H1 (cell line): ENCODE measurements around the gene IER5. TPM values are rescaled to one million over a fixed set of nuclear protein-coding genes. Genes with fewer than 3 reads are reported as not detected.

Source experiments
- CTCF ChIA-PET: fragments of 300-600 bp; sonication (Branson Sonifier 250); formaldehyde crosslinking; loops from one replicate; lab custom pipeline; 2021; ENCODE audit not compliant: partially characterized antibody; lab: Charles Lee
- POLR2A ChIA-PET: fragments of 300-600 bp; sonication (Branson Sonifier 250); formaldehyde crosslinking; loops from one replicate; lab custom pipeline; 2021; ENCODE audit warnings: inconsistent platforms; ENCODE audit not compliant: partially characterized antibody; lab: Charles Lee
- DNase-seq, 2 experiments: peaks; one replicate each; pipeline versions ENCODE4 v3.0.0 to v3.0.0-alpha.2; 2010 to 2022; ENCODE audit warnings: low spot score in 2 of 2, low read depth in 1 of 2, mixed read lengths in 1 of 2
- FAIRE-seq: peaks from 2 replicates; lab custom pipeline; 2011; peaks lifted over from hg19 to GRCh38; lab: Jason Lieb, UNC
- H2AFZ ChIP-seq: 2 replicates; pipeline ENCODE4 v1.8.1; 2012; ENCODE audit warnings: low read length, inconsistent platforms
- H2AK5ac ChIP-seq: 2 replicates; pipeline ENCODE4 v1.6.1; 2013; ENCODE audit warnings: low read depth, low read length
- H2BK120ac ChIP-seq: replicated peaks from 2 replicates; pipeline ENCODE3; 2013; ENCODE audit warnings: low read depth, low read length, inconsistent platforms
- H2BK12ac ChIP-seq: 2 replicates; pipeline ENCODE4 v1.6.1; 2013; ENCODE audit warnings: low read depth, low read length
- H2BK15ac ChIP-seq: 2 replicates; pipeline ENCODE4 v1.6.1; 2013; ENCODE audit warnings: low read length
- H2BK20ac ChIP-seq: 2 replicates; pipeline ENCODE4 v1.6.1; 2013; ENCODE audit warnings: low read length
- H2BK5ac ChIP-seq: 2 replicates; pipeline ENCODE4 v1.6.1; 2013; ENCODE audit warnings: low read depth, low read length
- H3K14ac ChIP-seq: 2 replicates; pipeline ENCODE4 v1.6.1; 2013; ENCODE audit warnings: inconsistent platforms; ENCODE audit not compliant: insufficient read length
- H3K18ac ChIP-seq: 2 replicates; pipeline ENCODE4 v1.6.1; 2013; ENCODE audit warnings: low read length; ENCODE audit errors: extremely low read depth
- H3K23ac ChIP-seq: 2 replicates; pipeline ENCODE4 v1.6.1; 2013; ENCODE audit warnings: inconsistent platforms; ENCODE audit not compliant: insufficient read length
- H3K23me2 ChIP-seq: 2 replicates; pipeline ENCODE4 v1.6.1; 2013; ENCODE audit warnings: low read depth, low read length
- H3K27ac ChIP-seq: 2 replicates; pipeline ENCODE4 v1.6.1; 2011; ENCODE audit warnings: low read depth, low read length, inconsistent platforms
- H3K27me3 ChIP-seq, 4 experiments: replicated peaks in 1 of 4; 1 replicate in 1 of 4; 2 replicates in 3 of 4; pipeline versions ENCODE4 v1.6.1 to v1.8.1; 2011 to 2013; ENCODE audit warnings: low read length in 3 of 4, mild to moderate bottlenecking in 3 of 4, inconsistent platforms in 2 of 4, mixed read lengths in 2 of 4, moderate library complexity in 1 of 4; ENCODE audit not compliant: control insufficient read depth in 3 of 4, insufficient read depth in 3 of 4; ENCODE audit errors: extremely low read depth in 1 of 4
- H3K36me3 ChIP-seq, 4 experiments: 2 replicates each; pipeline versions ENCODE4 v1.6.1 to v1.8.1; 2011 to 2013; ENCODE audit warnings: mild to moderate bottlenecking in 4 of 4, low read length in 3 of 4, moderate library complexity in 2 of 4, control low read depth in 1 of 4, inconsistent platforms in 1 of 4; ENCODE audit not compliant: insufficient read depth in 4 of 4, control insufficient read depth in 2 of 4
- H3K4ac ChIP-seq: replicated peaks from 2 replicates; pipeline ENCODE3; 2013; ENCODE audit warnings: low read length, low read depth, mixed read lengths, inconsistent platforms; ENCODE audit not compliant: insufficient read length
- H3K4me1 ChIP-seq, 4 experiments: replicated peaks in 1 of 4; 1 replicate in 1 of 4; 2 replicates in 3 of 4; pipeline versions ENCODE4 v1.6.1 to v1.8.1; 2011 to 2013; ENCODE audit warnings: low read length in 3 of 4, inconsistent platforms in 2 of 4, mixed read lengths in 1 of 4; ENCODE audit not compliant: insufficient read depth in 4 of 4, control insufficient read depth in 3 of 4
- H3K4me2 ChIP-seq, 2 experiments: 2 replicates each; pipeline versions ENCODE4 v1.6.1 to v1.8.1; 2011 to 2013; ENCODE audit warnings: low read depth in 2 of 2, low read length in 2 of 2, control low read depth in 1 of 2, inconsistent platforms in 1 of 2, mild to moderate bottlenecking in 1 of 2; ENCODE audit not compliant: insufficient read depth in 1 of 2
- H3K4me3 ChIP-seq, 4 experiments: fragments of 200-600, 300-600 bp in 1 of 4; sonication (generic), shearing (Covaris generic), sonication (Bioruptor Twin) in 1 of 4; 2 replicates each; pipeline versions ENCODE4 v1.5.1 to v1.8.1; 2011 to 2016; ENCODE audit warnings: low read length in 4 of 4, low read depth in 3 of 4, control low read depth in 2 of 4, inconsistent platforms in 2 of 4, mild to moderate bottlenecking in 2 of 4, mixed read lengths in 1 of 4, moderate library complexity in 1 of 4; ENCODE audit not compliant: insufficient read depth in 2 of 4; ENCODE audit errors: extremely low read depth in 1 of 4
- H3K56ac ChIP-seq: replicated peaks from 2 replicates; pipeline ENCODE3; 2013; ENCODE audit warnings: low read depth, mild to moderate bottlenecking, mixed read lengths, low read length, inconsistent platforms; ENCODE audit not compliant: insufficient read length
- H3K79me1 ChIP-seq: 2 replicates; pipeline ENCODE4 v1.6.1; 2013; ENCODE audit warnings: low read depth, low read length, control low read depth
- H3K79me2 ChIP-seq, 2 experiments: 2 replicates each; pipeline versions ENCODE4 v1.6.1 to v1.8.1; 2012 to 2013; ENCODE audit warnings: low read length in 2 of 2, mild to moderate bottlenecking in 2 of 2, inconsistent platforms in 1 of 2; ENCODE audit not compliant: insufficient read depth in 2 of 2, control insufficient read depth in 1 of 2
- H3K9ac ChIP-seq, 4 experiments: replicated peaks in 1 of 4; 1 replicate in 1 of 4; 2 replicates in 3 of 4; pipeline versions ENCODE4 v1.6.1 to v1.8.1; 2011 to 2013; ENCODE audit warnings: low read depth in 3 of 4, low read length in 3 of 4, control low read depth in 2 of 4, mild to moderate bottlenecking in 2 of 4, moderate library complexity in 2 of 4, inconsistent platforms in 1 of 4; ENCODE audit errors: extremely low read depth in 1 of 4
- H3K9me3 ChIP-seq, 2 experiments: 2 replicates each; pipeline versions ENCODE4 v1.6.1 to v1.8.1; 2012 to 2013; ENCODE audit warnings: mild to moderate bottlenecking in 2 of 2, moderate library complexity in 2 of 2, control low read depth in 1 of 2, inconsistent platforms in 1 of 2, low read depth in 1 of 2, low read length in 1 of 2, mixed read lengths in 1 of 2; ENCODE audit not compliant: insufficient read depth in 2 of 2
- H4K20me1 ChIP-seq, 2 experiments: replicated peaks in 1 of 2; 2 replicates each; pipeline versions ENCODE3 to v1.8.1; 2011 to 2013; ENCODE audit warnings: inconsistent platforms in 2 of 2, low read length in 2 of 2, mild to moderate bottlenecking in 1 of 2; ENCODE audit not compliant: insufficient read depth in 2 of 2, control insufficient read depth in 1 of 2
- H4K5ac ChIP-seq: 2 replicates; pipeline ENCODE4 v1.6.1; 2013; ENCODE audit warnings: low read length, low read depth, mixed read lengths, inconsistent platforms; ENCODE audit not compliant: insufficient read length
- H4K8ac ChIP-seq: 2 replicates; pipeline ENCODE4 v1.8.0; 2013; ENCODE audit warnings: mild to moderate bottlenecking, moderate library complexity, low read length, inconsistent platforms; ENCODE audit not compliant: insufficient read depth; ENCODE audit errors: extremely low read depth
- H4K91ac ChIP-seq: replicated peaks from 2 replicates; pipeline ENCODE3; 2013; ENCODE audit warnings: low read length, mixed read lengths, inconsistent platforms; ENCODE audit not compliant: insufficient read length
- BCL11A ChIP-seq, 2 experiments: IDR thresholded peaks; one replicate each; pipeline ENCODE4 v1.6.1; 2011; ENCODE audit warnings: low read depth in 2 of 2, low read length in 2 of 2, mild to moderate bottlenecking in 2 of 2
- CEBPB ChIP-seq: IDR thresholded peaks from 2 replicates; pipeline ENCODE4 v1.6.1; 2012; ENCODE audit warnings: low read depth, low read length
- GTF2F1 ChIP-seq: IDR thresholded peaks from 2 replicates; pipeline ENCODE4 v1.6.1; 2012; ENCODE audit warnings: low read depth, low read length, improper control_type of control experiment, borderline replicate concordance
- HDAC2 ChIP-seq, 2 experiments: fragments of 300-600 bp in 1 of 2; sonication (generic) in 1 of 2; IDR thresholded peaks; 2 replicates each; pipeline ENCODE4 v1.6.1; 2011 to 2012; ENCODE audit warnings: low read depth in 2 of 2, low read length in 2 of 2, mild to moderate bottlenecking in 2 of 2, moderate library complexity in 2 of 2, borderline replicate concordance in 1 of 2, inconsistent platforms in 1 of 2
- KDM5A ChIP-seq: fragments of 200-600 bp; IDR thresholded peaks from 2 replicates; pipeline ENCODE4 v1.7.1; 2012; ENCODE audit warnings: mild to moderate bottlenecking, low read length, inconsistent platforms, mixed read lengths
- SIN3A ChIP-seq, 2 experiments: IDR thresholded peaks in 1 of 2; conservative IDR thresholded peaks in 1 of 2; 2 replicates each; pipeline ENCODE4 v1.6.1; 2011 to 2012; ENCODE audit warnings: low read length in 2 of 2, improper control_type of control experiment in 1 of 2, low read depth in 1 of 2, mild to moderate bottlenecking in 1 of 2
- SP4 ChIP-seq: IDR thresholded peaks from 2 replicates; pipeline ENCODE4 v1.6.1; 2012; ENCODE audit warnings: low read length, inconsistent platforms
- SUZ12 ChIP-seq: fragments of 200-600 bp; sonication (generic); IDR thresholded peaks from 2 replicates; pipeline ENCODE4 v1.6.1; 2012; ENCODE audit warnings: mild to moderate bottlenecking, inconsistent platforms, low read length, moderate library complexity, mixed read lengths
- USF2 ChIP-seq: IDR thresholded peaks from 2 replicates; pipeline ENCODE4 v1.6.1; 2011; ENCODE audit warnings: low read length, improper control_type of control experiment
- YY1 ChIP-seq: IDR thresholded peaks from 2 replicates; pipeline ENCODE4 v1.6.1; 2011; ENCODE audit warnings: low read depth, mild to moderate bottlenecking, low read length
- ZNF274 ChIP-seq: IDR thresholded peaks from 2 replicates; pipeline ENCODE4 v1.7.0; 2012; ENCODE audit warnings: low read length, borderline replicate concordance; ENCODE audit errors: extremely low read depth
- WGBS, 2 experiments: shearing (Covaris generic) in 1 of 2; methylation state at CpG; one replicate each; pipeline versions ENCODE4 v1.1.6 to v1.1.7; 2013 to 2015; ENCODE audit warnings: low lambda C conversion rate in 2 of 2, mixed read lengths in 2 of 2, inconsistent platforms in 1 of 2, low coverage in 1 of 2, missing lambda C conversion rate in 1 of 2; ENCODE audit not compliant: insufficient replicate concordance in 2 of 2, insufficient coverage in 1 of 2, insufficient read length in 1 of 2; ENCODE audit errors: extremely low coverage in 1 of 2, missing lambda C conversion rate in 1 of 2; 5-methylcytosine and 5-hydroxymethylcytosine counted together
- polyA plus RNA-seq, 7 experiments: library from polyadenylated mRNA; depleted of rRNA in 3 of 7; stranded (reverse) in 5 of 7; unstranded in 2 of 7; fragments of >200 nt in 5 of 7; fragments of 200-250 nt in 2 of 7; gene quantifications; 1 replicate in 5 of 7; 2 replicates in 1 of 7; 4 replicates in 1 of 7; pipeline versions ENCODE4 v1.2.1 to v1.2.3, GENCODE V29; 2011 to 2013; ENCODE audit warnings: missing spikeins in 2 of 7, mixed read lengths in 2 of 7
- total RNA-seq: library from RNA; stranded (reverse); fragmentation: NEBNext Ultra II Directional; extraction: Animal tissue kit (Norgen Biotek cat#: 25700); gene quantifications from 2 replicates; pipeline ENCODE4 v1.2.1, GENCODE V29; 2021
- TF ChIP-seq, protein P1 (sequence below): IDR thresholded peaks from 2 replicates; pipeline ENCODE4 v1.6.1; 2011; ENCODE audit warnings: low read depth, mild to moderate bottlenecking, low read length; ENCODE audit not compliant: insufficient read depth

Gene IER5
- total and polyA plus RNA-seq, 2 of the 8 experiments (the other 6 are each of a cell fraction or from before 2014, with no cell fraction given): 3.5 to 7.7 TPM

GRCh38 chr1:181081395-181081794, 7.1 kb upstream of the IER5 start:
- no peak overlapping the region for H3K18ac ChIP-seq
- 90% methylated on average over 3 of the region's 3 CpGs; no CpG with 5 or more reads in 1 of the 2 experiments for WGBS, 2 experiments
- no peak overlapping the region for H2BK5ac ChIP-seq
- no peak overlapping the region for H3K4me2 ChIP-seq
- no peak for FAIRE-seq
- no peaks in the 10 kb centered on the region for H4K20me1 ChIP-seq
- no peak overlapping the region for H2BK20ac ChIP-seq
- no peaks in the 10 kb centered on the region for H3K9me3 ChIP-seq
- H2BK15ac ChIP-seq: no peak overlapping the region
- H2AK5ac ChIP-seq: no peak overlapping the region
- H3K27ac ChIP-seq: no peak overlapping the region
- H3K23ac ChIP-seq: no peak overlapping the region
- no peaks in the 10 kb centered on the region for H3K79me1 ChIP-seq
- ChIA-PET POLR2A (interaction anchor here (1.4 to 1.5 kb wide), 2 partner anchors 8 to 24 kb away, joined by 4 read pairs; no protein-coding TSS in a partner anchor), CTCF (interaction anchor here (0.7 to 2.9 kb wide), 5 partner anchors 9 to 85 kb away, joined by 4 to 12 read pairs (median 5); no protein-coding TSS in a partner anchor)
- H3K27me3 ChIP-seq: no peaks in the 10 kb centered on the region; a peak in 2 of 7 replicates
- no peak overlapping the region for H4K91ac ChIP-seq
- no peak overlapping the region for H4K5ac ChIP-seq
- no peak for DNase-seq
- H3K23me2 ChIP-seq: no peaks in the 10 kb centered on the region
- no peak overlapping the region for H3K4ac ChIP-seq
- no peak overlapping the region for H3K56ac ChIP-seq
- H3K79me2 ChIP-seq: no peaks in the 10 kb centered on the region
- no peaks in the 10 kb centered on the region for H3K36me3 ChIP-seq
- H3K4me1 ChIP-seq: peaks cover 0 to 3% (median 0%) of the 10 kb centered on the region in 4 experiments; a peak in 1 of 7 replicates
- no peak overlapping the region for H2BK12ac ChIP-seq
- H3K4me3 ChIP-seq: no peak overlapping the region
- H4K8ac ChIP-seq: no peak overlapping the region
- no peak overlapping the region for H3K14ac ChIP-seq
- no peak overlapping the region for H2AFZ ChIP-seq
- H3K9ac ChIP-seq: no peak overlapping the region
- H2BK120ac ChIP-seq: no peak overlapping the region
- TF ChIP-seq BCL11A (IDR thresholded peaks at IDR 0.05; ENCODE audit: low read depth in 2 of 2, low read length in 2 of 2) (no peak), GTF2F1 (no peak), SUZ12 (no peak), ZNF274 (no peak), SIN3A (conservative IDR thresholded peaks at IDR 0.05 in 1 of 2, IDR thresholded peaks at IDR 0.05 in 1 of 2; ENCODE audit: low read depth in 1 of 2, low read length in 2 of 2) (no peak), SP4 (no peak), HDAC2 (IDR thresholded peaks at IDR 0.05; ENCODE audit: borderline replicate concordance in 1 of 2, low read depth in 2 of 2, low read length in 2 of 2) (no peak), KDM5A (no peak), CEBPB (no peak), YY1 (no peak), USF2 (no peak)
- TF ChIP-seq, protein P1, sequence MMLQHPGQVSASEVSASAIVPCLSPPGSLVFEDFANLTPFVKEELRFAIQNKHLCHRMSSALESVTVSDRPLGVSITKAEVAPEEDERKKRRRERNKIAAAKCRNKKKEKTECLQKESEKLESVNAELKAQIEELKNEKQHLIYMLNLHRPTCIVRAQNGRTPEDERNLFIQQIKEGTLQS: no peak
